Endodermal cell (in vitro differentiated cells): Measurements from ENCODE around the gene DPP8. TPM values are rescaled to one million over a fixed set of nuclear protein-coding genes. Genes with fewer than 3 reads are reported as not detected.

Experiments used
- DNase-seq: peaks from one replicate; pipeline ENCODE4 v3.0.0-alpha.2; 2017
- H3K27ac ChIP-seq: 2 replicates; pipeline ENCODE4 v1.5.1; 2013; ENCODE audit warnings: mild to moderate bottlenecking, low read depth, low read length, moderate library complexity
- H3K27me3 ChIP-seq: 2 replicates; pipeline ENCODE4 v1.6.1; 2013; ENCODE audit warnings: mild to moderate bottlenecking, low read length, moderate library complexity; ENCODE audit not compliant: insufficient read depth, control insufficient read depth, poor library complexity, severe bottlenecking
- H3K36me3 ChIP-seq: 2 replicates; pipeline ENCODE4 v1.7.0; 2013; ENCODE audit warnings: mild to moderate bottlenecking, low read length, moderate library complexity; ENCODE audit not compliant: control insufficient read depth, insufficient read depth
- H3K4me1 ChIP-seq: one replicate; pipeline ENCODE4 v1.7.0; 2013; ENCODE audit warnings: low read length; ENCODE audit not compliant: control insufficient read depth, insufficient read depth
- H3K4me3 ChIP-seq: 2 replicates; pipeline ENCODE4 v1.5.1; 2013; ENCODE audit warnings: mild to moderate bottlenecking, low read length, moderate library complexity
- H3K9ac ChIP-seq: 2 replicates; pipeline ENCODE4 v1.6.1; 2013; ENCODE audit warnings: mild to moderate bottlenecking, low read length, moderate library complexity; ENCODE audit not compliant: poor library complexity, severe bottlenecking; ENCODE audit errors: extremely low read depth
- H3K9me3 ChIP-seq: 2 replicates; pipeline ENCODE4 v1.6.1; 2013; ENCODE audit warnings: mild to moderate bottlenecking, low read length, moderate library complexity; ENCODE audit not compliant: control insufficient read depth
- H3K27ac Mint-ChIP-seq: 2 replicates; pipeline ENCODE4 v1.8.0; 2020; ENCODE audit warnings: mixed read lengths
- H3K27me3 Mint-ChIP-seq: 2 replicates; pipeline ENCODE4 v1.8.0; 2021; ENCODE audit warnings: mild to moderate bottlenecking, mixed read lengths; ENCODE audit not compliant: insufficient read depth
- H3K36me3 Mint-ChIP-seq: 2 replicates; pipeline ENCODE4 v1.8.0; 2020; ENCODE audit warnings: low read depth, mixed read lengths
- H3K4me1 Mint-ChIP-seq: 2 replicates; pipeline ENCODE4 v1.8.0; 2020; ENCODE audit warnings: mixed read lengths
- H3K4me3 Mint-ChIP-seq: 2 replicates; pipeline ENCODE4 v1.8.0; 2020; ENCODE audit warnings: mild to moderate bottlenecking, moderate library complexity, mixed read lengths
- H3K9me3 Mint-ChIP-seq: 2 replicates; pipeline ENCODE4 v1.8.0; 2020; ENCODE audit warnings: mild to moderate bottlenecking, mixed read lengths
- CTCF ChIP-seq: fragments of 200-600 bp; sonication (generic); conservative IDR thresholded peaks from 2 replicates; pipeline ENCODE4 v1.5.0; 2021; ENCODE audit warnings: antibody characterized with exemption, mild to moderate bottlenecking
- WGBS, 2 experiments: methylation state at CpG; one replicate each; pipeline versions ENCODE4 v1.1.5 to v1.1.7; 2013; ENCODE audit warnings: missing lambda C conversion rate in 2 of 2, mixed read lengths in 1 of 2; ENCODE audit not compliant: insufficient coverage in 1 of 2, insufficient read length in 1 of 2; 5-methylcytosine and 5-hydroxymethylcytosine counted together
- total RNA-seq, 2 donors: library from RNA; stranded (reverse); fragmentation: NEBNext Ultra II Directional in 1 of 2; extraction: Animal tissue kit (Norgen Biotek cat#: 25700) in 1 of 2; gene quantifications; 2 replicates in 1 of 2; 3 replicates in 1 of 2; pipeline ENCODE4 v1.2.1, GENCODE V29; 2021

Gene DPP8
- total RNA-seq, 2 donors from 2014 or later, result 31.8 to 34.9 TPM

- Histone ChIP-seq H3K4me1 (peaks cover 9% of the 10 kb centered on the region), H3K36me3 (peaks cover 47% of the 10 kb centered on the region), H3K9me3 (no peaks in the 10 kb centered on the region), H3K27ac (no peak overlapping the region), H3K9ac (no peak overlapping the region), H3K27me3 (no peaks in the 10 kb centered on the region), H3K4me3 (no peak overlapping the region)
- WGBS, 2 experiments, result 91 to 92% methylated on average over 6 to 10 of the region's 10 CpGs
- no peak for TF ChIP-seq CTCF
- Mint-ChIP-seq H3K4me1 (peaks cover 16% of the 10 kb centered on the region), H3K27me3 (peaks cover 58% of the 10 kb centered on the region), H3K4me3 (peak overlapping the region; percentile 34), H3K36me3 (peaks cover 47% of the 10 kb centered on the region), H3K27ac (no peak overlapping the region), H3K9me3 (no peaks in the 10 kb centered on the region)
- no peak for DNase-seq
Measured at GRCh38 chr15:65396965-65397317, 120.5 kb downstream of the DPP8 start.

GRCh38 chr15:65396283-65396964, 121.1 kb downstream of the DPP8 start:
- peak overlapping the region; percentile 34 for H3K4me3 Mint-ChIP-seq
- H3K27me3 ChIP-seq, result no peaks in the 10 kb centered on the region
- peaks cover 14% of the 10 kb centered on the region for H3K4me1 Mint-ChIP-seq
- peaks cover 50% of the 10 kb centered on the region for H3K36me3 Mint-ChIP-seq
- no peak for TF ChIP-seq CTCF
- DNase-seq, result peak; percentile 63
- no peaks in the 10 kb centered on the region for H3K9me3 ChIP-seq
- H3K9ac ChIP-seq, result no peak overlapping the region
- peaks cover 52% of the 10 kb centered on the region for H3K36me3 ChIP-seq
- peaks cover 58% of the 10 kb centered on the region for H3K27me3 Mint-ChIP-seq
- no peak overlapping the region for H3K4me3 ChIP-seq
- WGBS, 2 experiments, result 93 to 95% methylated on average over 24 to 34 of the region's 34 CpGs
- peaks cover 5% of the 10 kb centered on the region for H3K4me1 ChIP-seq
- H3K9me3 Mint-ChIP-seq, result no peaks in the 10 kb centered on the region
- H3K27ac Mint-ChIP-seq, result no peak overlapping the region
- no peak overlapping the region for H3K27ac ChIP-seq

GRCh38 chr15:65395567-65396202, 121.8 kb downstream of the DPP8 start:
- H3K27me3 Mint-ChIP-seq, result peaks cover 58% of the 10 kb centered on the region
- Histone ChIP-seq H3K9ac (no peak overlapping the region), H3K9me3 (no peaks in the 10 kb centered on the region), H3K4me3 (no peak overlapping the region), H3K36me3 (peaks cover 59% of the 10 kb centered on the region), H3K4me1 (no peaks in the 10 kb centered on the region), H3K27me3 (no peaks in the 10 kb centered on the region), H3K27ac (no peak overlapping the region)
- H3K4me1 Mint-ChIP-seq, result peaks cover 8% of the 10 kb centered on the region
- TF ChIP-seq CTCF, result peak; percentile 44
- H3K27ac Mint-ChIP-seq, result no peak overlapping the region
- WGBS, 2 experiments, result 93 to 95% methylated on average over 34 to 64 of the region's 72 CpGs
- H3K9me3 Mint-ChIP-seq, result no peaks in the 10 kb centered on the region
- peaks cover 53% of the 10 kb centered on the region for H3K36me3 Mint-ChIP-seq
- H3K4me3 Mint-ChIP-seq, result no peak overlapping the region
- DNase-seq, result peak; percentile 67
